BLaER1 treated with 17β-estradiol and CSF1 and Interleukin-3, amounts not matched to agents 10 nM and 100 nM (cell line): Measurements from ENCODE around the gene ZNF697.

Source experiments
- H3K27ac ChIP-seq, 11 experiments: shearing (Covaris generic); formaldehyde crosslinking; 2 replicates each; pipeline ENCODE4 v1.8.1; 2022
- H3K27me3 ChIP-seq, 11 experiments: shearing (Covaris generic); formaldehyde crosslinking; 2 replicates each; pipeline ENCODE4 v1.8.1; 2022
- H3K36me3 ChIP-seq, 11 experiments: shearing (Covaris generic); formaldehyde crosslinking; 2 replicates each; pipeline ENCODE4 v1.8.1; 2022
- H3K4me1 ChIP-seq, 10 experiments: shearing (Covaris generic); formaldehyde crosslinking; 2 replicates each; pipeline ENCODE4 v1.8.1; 2022
- H3K4me2 ChIP-seq, 11 experiments: shearing (Covaris generic); formaldehyde crosslinking; 2 replicates each; pipeline ENCODE4 v1.8.1; 2022
- H3K4me3 ChIP-seq, 10 experiments: shearing (Covaris generic); formaldehyde crosslinking; 2 replicates each; pipeline ENCODE4 v1.8.1; 2022
- H3K9ac ChIP-seq, 11 experiments: shearing (Covaris generic); formaldehyde crosslinking; 2 replicates each; pipeline ENCODE4 v1.8.1; 2022
- H3K9me3 ChIP-seq, 11 experiments: shearing (Covaris generic); formaldehyde crosslinking; replicated peaks in 1 of 11; 2 replicates each; pipeline ENCODE4 v1.8.1; 2022
- H4K20me1 ChIP-seq, 11 experiments: shearing (Covaris generic); formaldehyde crosslinking; 2 replicates each; pipeline ENCODE4 v1.8.1; 2022
- Cebpa-rat ChIP-seq, 11 experiments: shearing (Covaris generic); IDR thresholded peaks; 2 replicates each; pipeline ENCODE4 v1.8.1; 2022

ZNF697 gene

GRCh38 chr1:119681560-119681959 lies 33.5 kb upstream of the ZNF697 start:
- no peaks in the 10 kb centered on the region for H3K27me3 ChIP-seq
- H4K20me1 ChIP-seq, result no peaks in the 10 kb centered on the region
- no peaks in the 10 kb centered on the region; a peak in 1 of 20 replicates for H3K4me1 ChIP-seq
- H3K9me3 ChIP-seq, result no peaks in the 10 kb centered on the region
- no peak for TF ChIP-seq Cebpa-rat (IDR thresholded peaks at IDR 0.05)
- H3K4me2 ChIP-seq, result no peak overlapping the region
- H3K4me3 ChIP-seq, result no peak overlapping the region
- H3K27ac ChIP-seq, result no peak overlapping the region
- no peaks in the 10 kb centered on the region for H3K36me3 ChIP-seq
- H3K9ac ChIP-seq, result no peak overlapping the region

- Histone ChIP-seq H3K36me3 (no peaks in the 10 kb centered on the region), H3K27ac (no peak overlapping the region), H3K4me2 (no peak overlapping the region), H3K9ac (no peak overlapping the region), H3K4me3 (no peak overlapping the region), H3K4me1 (no peaks in the 10 kb centered on the region; a peak in 1 of 20 replicates), H4K20me1 (no peaks in the 10 kb centered on the region), H3K9me3 (no peaks in the 10 kb centered on the region), H3K27me3 (no peaks in the 10 kb centered on the region)
- no peak for TF ChIP-seq Cebpa-rat (IDR thresholded peaks at IDR 0.05)
Observed at GRCh38 chr1:119680723-119681122, 32.7 kb upstream of the ZNF697 start.

- Histone ChIP-seq H3K4me1 (peaks cover 0 to 3% (median 0%) of the 10 kb centered on the region in 10 experiments; a peak in 3 of 20 replicates), H3K27me3 (no peaks in the 10 kb centered on the region), H3K36me3 (no peaks in the 10 kb centered on the region), H3K9me3 (no peaks in the 10 kb centered on the region), H3K27ac (no peak overlapping the region), H3K4me2 (no peak overlapping the region), H3K4me3 (no peak overlapping the region), H4K20me1 (no peaks in the 10 kb centered on the region), H3K9ac (no peak overlapping the region)
- TF ChIP-seq Cebpa-rat (IDR thresholded peaks at IDR 0.05), result no peak
Observed at GRCh38 chr1:119680193-119680592, 32.1 kb upstream of the ZNF697 start.

GRCh38 chr1:119679223-119679622 lies 31.2 kb upstream of the ZNF697 start:
- Histone ChIP-seq H3K9me3 (no peaks in the 10 kb centered on the region), H4K20me1 (no peaks in the 10 kb centered on the region), H3K27ac (no peak overlapping the region), H3K4me1 (peaks cover 0 to 4% (median 0%) of the 10 kb centered on the region in 10 experiments; a peak in 3 of 20 replicates), H3K9ac (no peak overlapping the region), H3K27me3 (no peaks in the 10 kb centered on the region), H3K4me3 (no peak overlapping the region), H3K36me3 (no peaks in the 10 kb centered on the region), H3K4me2 (no peak overlapping the region)
- no peak for TF ChIP-seq Cebpa-rat (IDR thresholded peaks at IDR 0.05)

GRCh38 chr1:119676571-119677206 lies 28.6 kb upstream of the ZNF697 start:
- Histone ChIP-seq H4K20me1 (no peaks in the 10 kb centered on the region), H3K4me3 (no peak overlapping the region), H3K27me3 (no peaks in the 10 kb centered on the region), H3K4me1 (peaks cover 0 to 4% (median 0%) of the 10 kb centered on the region in 10 experiments; a peak in 3 of 20 replicates), H3K9ac (no peak overlapping the region), H3K36me3 (no peaks in the 10 kb centered on the region), H3K9me3 (no peaks in the 10 kb centered on the region), H3K4me2 (no peak overlapping the region), H3K27ac (no peak overlapping the region)
- TF ChIP-seq Cebpa-rat (IDR thresholded peaks at IDR 0.05), result no peak

DNA sequence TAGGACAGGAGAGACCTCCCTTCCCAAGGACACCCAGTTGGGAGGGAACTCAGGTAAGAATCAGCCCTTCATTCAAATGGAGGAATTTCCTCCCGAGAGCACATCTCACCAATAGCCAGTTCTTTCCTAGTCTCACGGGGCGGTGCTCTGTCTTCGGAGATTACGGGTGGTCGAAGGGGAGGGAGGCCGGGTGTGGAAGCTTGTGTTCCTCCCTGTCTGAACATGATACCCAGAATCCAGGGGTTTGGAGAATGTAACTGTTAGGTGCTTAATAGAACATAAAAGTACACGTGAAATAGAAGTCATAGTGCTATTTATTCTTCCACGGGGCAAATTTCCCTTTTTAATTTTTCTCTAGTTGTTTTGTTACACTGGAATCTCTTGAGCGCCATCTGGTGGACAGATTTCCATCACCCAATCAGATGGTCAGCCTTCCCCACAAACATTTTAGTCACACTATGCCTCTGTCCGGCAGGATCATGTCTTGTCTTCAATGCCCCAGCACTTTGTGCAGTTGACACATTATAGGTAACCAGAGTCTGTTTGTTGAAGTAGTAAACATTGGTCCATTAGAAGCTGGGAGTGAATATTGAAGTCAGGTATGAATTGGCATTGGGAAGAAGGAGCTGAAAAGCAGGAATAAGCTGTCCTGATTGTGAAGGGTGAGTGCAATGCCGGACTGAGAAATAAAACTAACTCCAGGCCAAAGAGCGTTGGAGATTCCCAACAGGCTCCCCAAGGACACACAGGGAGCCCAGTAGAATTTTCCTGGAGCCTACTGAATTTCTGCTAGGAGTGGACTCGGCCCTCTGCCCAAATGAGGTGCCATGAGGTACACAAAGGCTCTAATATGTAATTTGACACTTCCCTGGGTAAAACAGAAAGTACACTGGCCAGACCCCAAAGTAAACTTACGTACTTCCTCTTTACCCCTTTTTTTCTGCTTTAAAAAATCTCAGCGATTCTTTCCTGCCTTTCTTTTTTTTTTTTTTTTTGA lies 27.6 kb upstream of the ZNF697 start:
- H3K27ac ChIP-seq, result peak overlapping the region in 2 of 11 experiments; percentile 6 to 30; a peak in 1 of 22 replicates
- no peak for TF ChIP-seq Cebpa-rat (IDR thresholded peaks at IDR 0.05)

DNA sequence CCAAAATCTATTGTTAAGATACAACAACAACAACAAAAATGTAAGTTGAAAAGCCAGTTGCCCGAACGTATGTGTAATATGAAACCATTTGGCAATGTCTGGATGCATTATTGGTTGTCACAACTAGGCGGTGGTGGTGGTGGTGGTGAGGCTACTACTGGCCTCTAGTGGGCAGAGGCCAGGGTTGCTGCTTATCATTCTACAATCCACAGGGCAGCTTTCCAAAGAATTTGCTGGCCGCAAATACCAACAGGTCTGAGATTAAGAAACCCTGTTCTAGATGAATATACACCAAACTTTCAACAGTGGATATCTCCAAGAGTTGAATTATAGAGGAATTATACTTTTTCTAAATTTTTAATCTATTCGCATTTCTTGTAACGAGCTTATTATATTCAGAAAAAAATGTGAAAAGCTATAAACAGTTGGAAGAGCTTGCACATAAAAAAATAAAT lies 26.8 kb upstream of the ZNF697 start:
- Histone ChIP-seq H3K4me3 (peak overlapping the region in 5 of 10 experiments; percentile 31 to 55 (median 49); a peak in 8 of 20 replicates), H3K27me3 (no peaks in the 10 kb centered on the region)

More for the DNA sequence above, 27.6 kb upstream of the ZNF697 start:
- Histone ChIP-seq H3K4me1 (peaks cover 0 to 4% (median 0%) of the 10 kb centered on the region in 10 experiments; a peak in 3 of 20 replicates), H3K27me3 (no peaks in the 10 kb centered on the region), H3K9ac (peak overlapping the region in 4 of 11 experiments; percentile 33 to 49 (median 42); a peak in 5 of 22 replicates), H4K20me1 (no peaks in the 10 kb centered on the region), H3K36me3 (no peaks in the 10 kb centered on the region), H3K4me2 (peak overlapping the region; percentile 31 to 81 (median 54); a peak in 21 of 22 replicates), H3K9me3 (no peaks in the 10 kb centered on the region), H3K4me3 (peak overlapping the region; percentile 11 to 55 (median 33); a peak in 15 of 20 replicates)

GRCh38 chr1:119674111-119674526 lies 26.1 kb upstream of the ZNF697 start:
- H3K9ac ChIP-seq, result no peak overlapping the region
- no peaks in the 10 kb centered on the region for H3K9me3 ChIP-seq
- no peak overlapping the region for H3K4me2 ChIP-seq
- H3K4me3 ChIP-seq, result no peak overlapping the region
- H4K20me1 ChIP-seq, result no peaks in the 10 kb centered on the region
- H3K36me3 ChIP-seq, result no peaks in the 10 kb centered on the region
- no peak for TF ChIP-seq Cebpa-rat (IDR thresholded peaks at IDR 0.05)
- H3K27me3 ChIP-seq, result no peaks in the 10 kb centered on the region
- no peak overlapping the region for H3K27ac ChIP-seq
- peaks cover 0 to 4% (median 0%) of the 10 kb centered on the region in 10 experiments; a peak in 3 of 20 replicates for H3K4me1 ChIP-seq

More for the DNA sequence above, 26.8 kb upstream of the ZNF697 start:
- no peak for TF ChIP-seq Cebpa-rat (IDR thresholded peaks at IDR 0.05)
- Histone ChIP-seq H4K20me1 (no peaks in the 10 kb centered on the region), H3K36me3 (no peaks in the 10 kb centered on the region), H3K9me3 (no peaks in the 10 kb centered on the region), H3K4me2 (peak overlapping the region; percentile 31 to 81 (median 54); a peak in 19 of 22 replicates), H3K9ac (peak overlapping the region in 3 of 11 experiments; percentile 36 to 49 (median 48); a peak in 2 of 22 replicates), H3K27ac (0 out of 22 replicates have a peak overlapping the region, but pooled peaks of 1 of the 11 experiments have one; percentile 6), H3K4me1 (peaks cover 0 to 4% (median 0%) of the 10 kb centered on the region in 10 experiments; a peak in 3 of 20 replicates)
